ENCODE measurements around the gene F11R. TPM values are rescaled to one million over a fixed set of nuclear protein-coding genes. Genes with fewer than 3 reads are reported as not detected.
"Not testable (repeated sequence)": the region's sequence is repeated elsewhere in the genome, so short reads cannot be mapped to it uniquely, and the experiment has no call there.

F11R gene
- total and polyA plus RNA-seq, 2 experiments from 2014 or later: 0.53 to 0.76 TPM

- Histone ChIP-seq H3K79me2 (ENCODE audit: insufficient read depth) (no peaks in the 10 kb centered on the region), H3K27me3 (replicated peaks; ENCODE audit: insufficient read depth) (no peaks in the 10 kb centered on the region), H3K9ac (no peak overlapping the region), H4K20me1 (ENCODE audit: insufficient read depth) (no peaks in the 10 kb centered on the region), H3F3A (ENCODE audit: insufficient read depth) (no peaks in the 10 kb centered on the region), H3K4me1 (ENCODE audit: insufficient read depth) (no peaks in the 10 kb centered on the region), H2AFZ (no peak overlapping the region), H3K36me3 (ENCODE audit: low read depth) (no peaks in the 10 kb centered on the region), H3K9me2 (ENCODE audit: insufficient read depth) (no peaks in the 10 kb centered on the region), H3K4me2 (ENCODE audit: unreplicated experiment) (no peak overlapping the region), H3K9me3 (ENCODE audit: low read depth) (no peaks in the 10 kb centered on the region), H3K27ac (no peak overlapping the region), H3K4me3 (no peak overlapping the region)
- TF ChIP-seq EZH2phosphoT487 (IDR thresholded peaks at IDR 0.05; ENCODE audit: insufficient read depth, low read depth) (no peak), EZH2 (IDR thresholded peaks at IDR 0.05; ENCODE audit: insufficient read depth, poor library complexity, severe bottlenecking) (no peak)
- WGBS, 2 experiments (ENCODE audit: low coverage in 1 of 2, low lambda C conversion rate in 2 of 2, missing lambda C conversion rate in 2 of 2): 43 to 52% methylated on average over 3 of the region's 3 CpGs
- no peak for DNase-seq
- in situ Hi-C loops (cut with MboI): no loop called here
Measured at GRCh38 chr1:161066694-161067093, 45.7 kb upstream of the F11R start.

- H3K4me1 ChIP-seq (ENCODE audit: insufficient read depth); H3K9me3 ChIP-seq (ENCODE audit: low read depth); H3K27me3 ChIP-seq (replicated peaks; ENCODE audit: insufficient read depth); H3K36me3 ChIP-seq (ENCODE audit: low read depth); DNase-seq; H3K9ac ChIP-seq; H3K4me3 ChIP-seq; H3K27ac ChIP-seq; H2AFZ ChIP-seq; H3K4me2 ChIP-seq (ENCODE audit: unreplicated experiment); H4K20me1 ChIP-seq (ENCODE audit: insufficient read depth); H3K9me2 ChIP-seq (ENCODE audit: insufficient read depth); H3K79me2 ChIP-seq (ENCODE audit: insufficient read depth); H3F3A ChIP-seq (ENCODE audit: insufficient read depth); in situ Hi-C loops (cut with MboI): not testable (repeated sequence)
- WGBS, 2 experiments (ENCODE audit: low coverage in 1 of 2, low lambda C conversion rate in 2 of 2, missing lambda C conversion rate in 2 of 2): 80 to 86% methylated on average over 7 of the region's 7 CpGs
Measured at GRCh38 chr1:161065681-161066080, 44.7 kb upstream of the F11R start.

GRCh38 chr1:161063936-161064335 is 43.0 kb upstream of the F11R start:
- H3K9me2 ChIP-seq (ENCODE audit: insufficient read depth); H4K20me1 ChIP-seq (ENCODE audit: insufficient read depth); H3K9me3 ChIP-seq (ENCODE audit: low read depth); H3K4me1 ChIP-seq (ENCODE audit: insufficient read depth); H3K27ac ChIP-seq; H2AFZ ChIP-seq; H3K9ac ChIP-seq; H3K4me3 ChIP-seq; DNase-seq; H3K79me2 ChIP-seq (ENCODE audit: insufficient read depth); H3K4me2 ChIP-seq (ENCODE audit: unreplicated experiment); H3F3A ChIP-seq (ENCODE audit: insufficient read depth); in situ Hi-C loops (cut with MboI); H3K27me3 ChIP-seq (replicated peaks; ENCODE audit: insufficient read depth); H3K36me3 ChIP-seq (ENCODE audit: low read depth): not testable (repeated sequence)
- WGBS, 2 experiments (ENCODE audit: low coverage in 1 of 2, low lambda C conversion rate in 2 of 2, missing lambda C conversion rate in 2 of 2): 65 to 66% methylated on average over 6 of the region's 6 CpGs

- WGBS, 2 experiments (ENCODE audit: low coverage in 1 of 2, low lambda C conversion rate in 2 of 2, missing lambda C conversion rate in 2 of 2): 89 to 91% methylated on average over 4 of the region's 4 CpGs
- Histone ChIP-seq H3K9me2 (ENCODE audit: insufficient read depth) (no peaks in the 10 kb centered on the region), H3K9ac (no peak overlapping the region), H3K36me3 (ENCODE audit: low read depth) (no peaks in the 10 kb centered on the region), H3K9me3 (ENCODE audit: low read depth) (no peaks in the 10 kb centered on the region), H3K4me1 (ENCODE audit: insufficient read depth) (no peaks in the 10 kb centered on the region), H4K20me1 (ENCODE audit: insufficient read depth) (no peaks in the 10 kb centered on the region), H3F3A (ENCODE audit: insufficient read depth) (no peaks in the 10 kb centered on the region), H3K27ac (no peak overlapping the region), H2AFZ (no peak overlapping the region), H3K27me3 (replicated peaks; ENCODE audit: insufficient read depth) (no peaks in the 10 kb centered on the region), H3K4me2 (ENCODE audit: unreplicated experiment) (no peak overlapping the region), H3K79me2 (ENCODE audit: insufficient read depth) (no peaks in the 10 kb centered on the region), H3K4me3 (no peak overlapping the region)
- no peak for DNase-seq
- in situ Hi-C loops (cut with MboI): no loop called here
- TF ChIP-seq EZH2phosphoT487 (IDR thresholded peaks at IDR 0.05; ENCODE audit: insufficient read depth, low read depth): no peak
- no peak for TF ChIP-seq EZH2 (IDR thresholded peaks at IDR 0.05; ENCODE audit: insufficient read depth, poor library complexity, severe bottlenecking)
Measured at GRCh38 chr1:161061419-161061818, 40.5 kb upstream of the F11R start.

GRCh38 chr1:161059293-161059692 is 38.3 kb upstream of the F11R start:
- no peak for DNase-seq
- Histone ChIP-seq H3K9me3 (ENCODE audit: low read depth) (no peaks in the 10 kb centered on the region), H3F3A (ENCODE audit: insufficient read depth) (no peaks in the 10 kb centered on the region), H2AFZ (no peak overlapping the region), H3K4me2 (ENCODE audit: unreplicated experiment) (no peak overlapping the region), H3K27ac (no peak overlapping the region), H3K4me1 (ENCODE audit: insufficient read depth) (no peaks in the 10 kb centered on the region), H3K36me3 (ENCODE audit: low read depth) (no peaks in the 10 kb centered on the region), H3K9ac (no peak overlapping the region), H3K27me3 (replicated peaks; ENCODE audit: insufficient read depth) (no peaks in the 10 kb centered on the region), H3K4me3 (no peak overlapping the region), H4K20me1 (ENCODE audit: insufficient read depth) (no peaks in the 10 kb centered on the region), H3K9me2 (ENCODE audit: insufficient read depth) (no peaks in the 10 kb centered on the region), H3K79me2 (ENCODE audit: insufficient read depth) (no peaks in the 10 kb centered on the region)
- 62 to 69% methylated on average over 6 of the region's 6 CpGs for WGBS, 2 experiments (ENCODE audit: low coverage in 1 of 2, low lambda C conversion rate in 2 of 2, missing lambda C conversion rate in 2 of 2)
- in situ Hi-C loops (cut with MboI): no loop called here
- TF ChIP-seq EZH2phosphoT487 (IDR thresholded peaks at IDR 0.05; ENCODE audit: insufficient read depth, low read depth): no peak
- no peak for TF ChIP-seq EZH2 (IDR thresholded peaks at IDR 0.05; ENCODE audit: insufficient read depth, poor library complexity, severe bottlenecking)
